NCI-H1092 (cell line): ENCODE data around the gene NUP42.
"Not testable (repeated sequence)": the region's sequence is repeated elsewhere in the genome, so short reads cannot be mapped to it uniquely, and the experiment has no call there.

Experiments
- DNase-seq: peaks from one replicate; lab custom pipeline; 2025; lab: John Stamatoyannopoulos, UW

NUP42 gene

GRCh38 chr7:23204241-23204640 is 22.4 kb downstream of the NUP42 start:
- no peak for DNase-seq

GRCh38 chr7:23205577-23205908 is 23.7 kb downstream of the NUP42 start:
- no peak for DNase-seq

GRCh38 chr7:23205909-23206767 is 24.3 kb downstream of the NUP42 start:
- no peak for DNase-seq

DNA sequence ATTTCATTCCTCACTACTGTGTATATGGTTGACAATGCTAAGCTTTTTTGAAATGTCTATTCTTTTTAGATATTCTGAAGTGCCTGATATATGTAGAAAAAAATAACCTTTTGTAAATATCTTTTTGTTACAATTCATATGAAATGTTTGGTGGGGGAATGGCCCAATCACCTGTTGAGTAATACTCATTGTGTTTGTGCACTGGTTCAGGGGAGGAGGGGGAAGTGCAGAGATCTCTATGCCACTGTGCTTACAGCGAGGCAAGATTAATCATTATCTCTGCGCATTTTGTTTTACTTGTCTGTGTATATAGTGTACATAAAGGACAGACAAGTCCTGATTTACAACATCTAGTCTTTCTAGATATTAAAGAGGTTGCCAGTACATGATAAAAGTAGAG is 25.2 kb downstream of the NUP42 start:
- no peak for DNase-seq

- no peak for DNase-seq
Measured at GRCh38 chr7:23207884-23208283, 26.0 kb downstream of the NUP42 start.

GRCh38 chr7:23208316-23208715 is 26.5 kb downstream of the NUP42 start:
- DNase-seq: no peak

DNA sequence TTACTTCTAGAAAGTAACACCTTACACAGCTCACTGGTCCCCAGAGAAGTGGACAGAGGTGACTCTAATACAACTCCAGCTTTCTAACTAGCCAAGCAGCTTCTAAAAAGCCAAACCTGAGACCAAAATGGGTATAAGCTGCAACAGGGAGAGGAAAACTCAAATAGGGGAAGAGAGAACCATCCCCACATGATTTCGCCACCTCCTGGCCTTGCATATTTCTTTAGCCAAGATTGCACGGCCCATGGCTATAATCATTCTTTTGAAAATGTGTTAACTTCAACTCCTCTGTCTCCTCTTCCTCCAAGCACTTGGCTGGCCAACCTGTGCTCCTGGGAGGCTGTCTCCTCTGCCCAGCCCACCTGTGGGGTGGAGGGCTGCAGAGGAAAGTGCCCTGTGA is 28.7 kb downstream of the NUP42 start:
- no peak for DNase-seq

DNA sequence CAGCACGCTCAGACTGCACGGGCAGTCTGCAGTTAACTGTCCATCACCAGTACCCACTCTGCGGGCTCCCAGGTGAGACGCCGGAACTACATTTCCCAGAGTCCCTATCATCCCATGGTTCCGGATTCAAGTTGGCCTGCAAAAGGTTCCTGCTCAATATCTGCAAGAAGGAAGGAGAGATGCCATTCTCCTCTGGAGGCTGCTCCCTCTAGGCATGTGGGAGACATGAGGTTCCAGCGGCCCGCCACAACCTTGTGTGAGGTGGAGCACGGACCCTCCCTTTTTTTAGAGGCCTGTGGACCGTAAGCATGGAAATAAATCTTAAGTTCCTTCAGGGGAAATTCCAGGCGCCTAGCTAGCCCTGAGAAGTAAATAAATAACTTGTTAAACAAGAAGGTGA is 29.7 kb downstream of the NUP42 start:
- no peak for DNase-seq

- no peak for DNase-seq
Measured at GRCh38 chr7:23212395-23212794, 30.5 kb downstream of the NUP42 start.

DNA sequence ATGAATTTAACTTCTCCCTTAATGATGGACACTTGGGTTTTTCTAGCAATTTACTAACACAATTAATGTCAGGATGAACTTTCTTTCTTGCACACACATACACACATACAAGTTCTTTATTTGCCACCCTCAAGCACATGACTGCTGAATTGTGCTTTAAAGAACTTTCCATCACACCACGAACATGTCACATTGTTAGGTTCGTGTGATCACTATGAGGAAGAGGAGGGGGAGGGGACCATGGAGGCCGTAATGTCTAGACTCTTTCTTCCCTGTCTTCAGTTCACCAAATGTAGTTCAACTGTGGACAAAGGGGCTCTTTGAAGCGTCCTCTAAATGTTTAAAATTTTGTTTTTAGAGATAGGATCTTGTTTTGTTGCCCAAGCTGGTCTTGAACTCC is 31.0 kb downstream of the NUP42 start:
- DNase-seq: no peak

GRCh38 chr7:23213755-23214154 is 31.9 kb downstream of the NUP42 start:
- no peak for DNase-seq

- DNase-seq: no peak
Measured at GRCh38 chr7:23214423-23214822, 32.6 kb downstream of the NUP42 start.

- DNase-seq: no peak
Measured at GRCh38 chr7:23214938-23215337, 33.1 kb downstream of the NUP42 start.

GRCh38 chr7:23216021-23216420 is 34.2 kb downstream of the NUP42 start:
- DNase-seq: no peak

DNA sequence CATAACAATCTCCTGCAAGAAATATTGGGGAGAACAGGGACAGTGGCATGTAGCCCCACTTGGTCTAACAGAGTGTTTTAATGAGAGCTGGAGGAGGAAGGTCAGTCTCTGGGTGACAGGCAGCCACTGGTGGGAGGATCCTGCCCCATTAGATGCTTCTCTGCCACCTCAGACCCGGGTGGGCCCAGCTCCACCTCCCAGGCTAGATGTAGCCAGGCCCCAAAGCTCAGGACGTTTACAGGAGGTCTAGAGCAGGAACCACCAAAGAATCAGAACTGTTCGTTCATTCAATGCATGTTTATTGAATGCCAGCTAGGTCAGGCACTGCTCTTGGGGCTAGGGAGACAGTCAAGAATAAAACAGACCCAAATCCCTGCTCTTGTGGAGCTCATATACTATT is 36.3 kb downstream of the NUP42 start:
- no peak for DNase-seq

DNA sequence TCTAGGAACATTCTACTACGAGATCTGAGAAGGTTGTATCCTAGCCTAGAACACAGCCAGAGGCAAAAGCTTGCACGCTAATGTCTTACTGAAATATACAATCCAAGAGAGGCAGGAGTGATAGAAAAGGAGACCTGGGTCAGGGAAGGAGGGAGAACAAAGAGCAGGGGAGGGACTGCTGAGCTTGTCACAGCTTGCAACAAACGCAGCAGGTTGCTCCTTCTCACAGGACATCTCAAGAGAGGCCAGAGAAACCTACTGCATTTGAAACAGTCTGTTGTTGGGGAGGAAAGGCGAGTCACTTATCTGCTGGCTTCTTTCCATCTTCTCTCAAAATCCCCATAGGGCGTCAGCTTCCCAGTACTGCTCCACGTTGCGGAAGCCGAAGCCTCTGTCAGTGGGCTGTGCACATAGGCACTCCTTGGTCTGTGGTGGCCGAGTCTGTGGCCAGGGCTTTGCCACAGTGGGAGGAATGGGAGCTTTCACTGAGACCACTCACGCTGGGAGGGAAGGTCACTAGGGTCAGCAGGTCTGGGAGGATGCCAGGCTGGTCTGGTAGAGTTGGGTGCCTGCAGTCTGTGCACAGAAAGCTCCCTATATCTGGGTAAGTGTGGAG is 39.0 kb downstream of the NUP42 start:
- DNase-seq: no peak

DNA sequence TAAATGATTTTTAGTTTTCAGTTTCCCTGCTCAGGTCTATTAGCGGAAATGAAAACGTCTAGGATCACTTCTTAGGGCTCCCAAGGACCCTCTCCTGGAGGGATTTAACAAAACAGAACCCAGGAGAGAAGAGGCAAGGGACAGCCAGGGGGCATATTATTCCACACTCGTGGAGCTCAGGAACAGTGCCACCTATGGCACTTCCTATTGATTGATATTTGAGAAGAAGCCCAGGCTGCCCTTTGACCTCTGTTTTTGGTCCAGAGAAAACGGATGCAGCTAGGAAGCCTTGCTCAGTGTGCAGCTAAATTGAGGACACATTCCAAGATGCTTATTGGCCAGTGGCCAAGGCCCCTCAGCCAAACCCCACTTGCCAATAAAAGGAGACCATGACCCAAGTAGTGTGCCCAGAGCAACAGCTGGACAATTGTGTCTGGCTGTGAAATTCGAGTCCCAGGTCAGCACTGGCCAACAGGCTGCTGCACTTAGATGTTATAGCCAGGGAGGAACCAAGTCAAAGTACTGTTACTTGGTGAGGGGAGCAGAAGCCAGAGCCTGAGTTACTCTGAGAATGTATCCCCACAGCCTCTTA is 40.7 kb downstream of the NUP42 start:
- no peak for DNase-seq

- DNase-seq: not testable (repeated sequence)
Measured at GRCh38 chr7:23224364-23224763, 42.5 kb downstream of the NUP42 start.

DNA sequence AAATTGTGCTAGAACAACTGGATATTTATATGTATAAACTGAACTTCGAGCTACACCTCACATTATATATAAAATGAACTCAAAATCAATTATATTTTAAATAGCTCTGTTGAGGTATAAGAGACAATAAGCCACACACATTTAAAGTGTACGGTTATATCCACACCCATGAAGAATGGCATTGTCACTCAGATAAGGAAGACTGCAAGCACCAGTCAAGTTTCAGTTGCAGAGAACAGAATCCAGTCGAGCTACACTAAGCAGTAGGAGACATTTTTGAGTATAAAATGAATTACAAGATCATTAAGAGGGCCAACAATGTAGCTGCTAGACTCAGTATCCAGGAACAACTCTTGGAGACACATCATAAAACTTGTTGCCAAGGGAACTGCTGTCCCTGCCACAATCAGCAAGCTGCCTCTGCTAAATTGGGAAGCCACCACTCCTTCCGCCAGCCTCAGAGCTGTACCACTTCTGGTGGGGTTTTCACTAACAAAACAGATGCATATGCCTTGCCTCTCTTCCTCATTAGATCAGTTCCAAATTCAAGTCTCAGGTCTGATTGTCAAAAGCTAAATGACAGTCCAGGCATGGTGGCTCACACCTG is 45.1 kb downstream of the NUP42 start:
- DNase-seq: no peak

DNA sequence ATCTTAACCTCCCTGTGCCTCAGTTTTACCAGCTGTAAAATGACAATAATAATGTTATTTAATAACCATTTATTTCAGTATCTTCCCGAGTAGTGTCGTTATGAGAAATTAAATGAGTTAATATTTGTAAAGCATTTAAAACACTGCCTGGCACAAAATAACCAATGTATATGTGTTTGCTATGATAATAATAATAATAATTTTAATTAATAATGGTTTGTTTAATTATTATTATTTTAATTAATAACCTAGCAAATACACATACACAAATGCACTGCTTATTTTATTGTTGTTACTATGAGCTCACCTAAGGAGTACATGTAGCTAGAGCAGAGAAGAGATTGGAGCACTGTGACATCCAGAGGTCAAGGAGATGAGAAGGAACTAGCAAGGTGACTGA is 46.6 kb downstream of the NUP42 start:
- no peak for DNase-seq

DNA sequence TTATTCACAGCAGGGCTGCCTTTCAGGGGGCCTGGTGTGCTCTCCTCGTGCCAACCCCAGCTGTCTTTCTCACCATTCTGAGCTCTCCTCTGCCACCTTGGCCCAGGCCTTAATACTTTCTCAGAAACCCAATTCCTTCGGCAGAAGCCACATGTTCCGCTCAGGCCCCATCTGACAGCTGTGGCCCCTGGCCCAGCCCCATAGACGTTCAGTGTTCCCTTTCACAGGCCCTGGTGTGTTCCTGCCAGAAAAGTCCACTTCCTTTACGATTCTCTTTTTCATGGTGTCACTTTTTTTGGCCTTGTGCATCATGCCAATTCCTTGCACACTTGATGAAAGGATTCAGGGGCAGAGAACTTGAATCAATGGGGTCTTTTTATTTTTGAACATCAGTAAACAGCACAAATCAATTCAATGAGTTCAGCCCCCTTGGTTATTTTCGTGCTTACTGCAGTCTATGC is 48.8 kb downstream of the NUP42 start:
- no peak for DNase-seq

DNA sequence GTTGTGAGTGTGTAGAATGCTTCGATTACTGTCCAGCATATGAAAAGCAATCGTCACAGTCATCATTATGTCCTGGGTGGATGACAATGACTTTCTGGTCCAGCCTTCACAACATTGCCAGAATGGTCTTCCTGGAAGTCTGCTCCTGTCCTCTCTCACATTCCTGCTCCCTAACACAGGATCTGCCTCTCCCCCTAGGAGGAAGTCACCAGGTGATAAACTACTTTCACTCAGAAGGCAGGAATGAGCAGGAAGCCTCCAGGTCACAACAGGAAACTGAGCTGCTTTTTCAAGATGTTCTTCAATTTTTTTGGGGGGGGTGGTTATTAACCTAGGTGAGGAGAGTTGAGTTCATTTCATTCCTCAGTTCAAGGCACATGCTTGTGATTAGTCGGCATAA is 51.1 kb downstream of the NUP42 start:
- no peak for DNase-seq
